HuH-7 (cell line): ENCODE results near the gene IL34.
"Not testable (repeated sequence)": the region's sequence is repeated elsewhere in the genome, so short reads cannot be mapped to it uniquely, and the experiment has no call there.

Experiments
- DNase-seq: peaks from one replicate; pipeline ENCODE4 v3.0.0; 2011; ENCODE audit warnings: low spot score

The IL34 gene

DNA sequence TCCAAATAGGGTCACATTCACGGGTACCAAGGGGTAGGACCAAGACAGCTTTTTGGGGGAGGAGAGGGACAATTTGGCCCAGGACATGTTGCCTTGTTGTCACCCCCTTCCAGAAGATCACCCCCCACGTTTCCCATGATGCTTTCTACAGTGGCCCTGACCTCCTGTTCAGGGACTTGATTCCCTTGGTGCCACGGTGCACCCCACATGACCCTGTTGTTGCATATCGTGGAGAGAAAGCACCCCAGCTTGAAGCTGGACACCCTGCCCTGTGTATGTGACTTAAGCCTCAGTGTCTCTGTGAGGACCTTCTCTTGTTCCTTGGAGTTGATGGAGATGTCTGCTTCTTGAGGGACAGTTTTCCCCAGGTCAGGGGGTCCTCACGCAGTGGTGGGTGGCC is 12.6 kb downstream of the IL34 start:
- DNase-seq = no peak

- DNase-seq = no peak
Measured at GRCh38 chr16:70659546-70659945, 13.2 kb downstream of the IL34 start.

DNA sequence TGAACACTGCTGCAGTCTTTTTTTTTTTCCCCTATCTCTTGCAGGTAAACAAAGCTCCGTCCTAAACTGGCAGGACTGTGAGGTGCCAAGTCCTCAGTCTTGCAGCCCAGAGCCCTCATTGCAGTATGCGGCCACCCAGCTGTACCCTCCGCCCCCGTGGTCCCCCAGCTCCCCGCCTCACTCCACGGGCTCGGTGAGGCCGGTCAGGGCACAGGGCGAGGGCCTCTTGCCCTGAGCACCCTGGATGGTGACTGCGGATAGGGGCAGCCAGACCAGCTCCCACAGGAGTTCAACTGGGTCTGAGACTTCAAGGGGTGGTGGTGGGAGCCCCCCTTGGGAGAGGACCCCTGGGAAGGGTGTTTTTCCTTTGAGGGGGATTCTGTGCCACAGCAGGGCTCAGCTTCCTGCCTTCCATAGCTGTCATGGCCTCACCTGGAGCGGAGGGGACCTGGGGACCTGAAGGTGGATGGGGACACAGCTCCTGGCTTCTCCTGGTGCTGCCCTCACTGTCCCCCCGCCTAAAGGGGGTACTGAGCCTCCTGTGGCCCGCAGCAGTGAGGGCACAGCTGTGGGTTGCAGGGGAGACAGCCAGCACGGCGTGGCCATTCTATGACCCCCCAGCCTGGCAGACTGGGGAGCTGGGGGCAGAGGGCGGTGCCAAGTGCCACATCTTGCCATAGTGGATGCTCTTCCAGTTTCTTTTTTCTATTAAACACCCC is 13.8 kb downstream of the IL34 start:
- no peak for DNase-seq

DNA sequence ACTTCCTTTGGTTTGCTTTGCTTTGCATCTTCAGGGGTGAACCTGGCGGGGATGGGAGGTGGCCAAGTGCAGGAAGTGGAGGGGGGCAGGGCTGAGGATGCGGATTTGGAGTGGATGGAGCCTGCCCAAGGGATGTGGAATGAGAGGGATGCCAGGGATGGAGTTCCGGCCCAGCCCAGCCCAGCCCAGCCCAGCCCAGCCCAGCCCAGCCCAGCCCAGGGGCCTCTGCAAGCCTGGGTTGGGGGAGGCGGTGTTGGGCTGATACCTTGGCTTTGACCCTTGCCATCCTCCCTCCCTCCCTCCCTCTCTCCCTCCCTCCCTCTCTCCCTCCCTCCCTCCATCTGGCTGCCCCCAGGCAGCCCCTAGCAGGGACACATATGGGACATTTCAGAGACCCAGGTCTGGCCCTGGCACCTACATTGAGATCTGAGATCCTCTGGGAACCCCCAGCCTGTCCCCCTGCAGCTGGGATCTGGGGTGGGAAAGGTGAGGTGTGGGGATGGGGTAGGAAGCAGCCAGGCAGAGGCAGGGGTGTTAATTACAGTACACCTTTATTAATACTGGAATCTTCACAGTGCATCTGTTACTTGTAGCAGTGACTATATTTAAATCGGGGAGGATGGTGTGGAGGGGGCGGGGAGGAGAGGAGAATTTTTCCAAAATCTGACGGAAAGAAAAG is 14.5 kb downstream of the IL34 start:
- no peak for DNase-seq

GRCh38 chr16:70661534-70661917 is 15.2 kb downstream of the IL34 start:
- no peak for DNase-seq

- DNase-seq = no peak
Measured at GRCh38 chr16:70661918-70662641, 15.7 kb downstream of the IL34 start.

DNA sequence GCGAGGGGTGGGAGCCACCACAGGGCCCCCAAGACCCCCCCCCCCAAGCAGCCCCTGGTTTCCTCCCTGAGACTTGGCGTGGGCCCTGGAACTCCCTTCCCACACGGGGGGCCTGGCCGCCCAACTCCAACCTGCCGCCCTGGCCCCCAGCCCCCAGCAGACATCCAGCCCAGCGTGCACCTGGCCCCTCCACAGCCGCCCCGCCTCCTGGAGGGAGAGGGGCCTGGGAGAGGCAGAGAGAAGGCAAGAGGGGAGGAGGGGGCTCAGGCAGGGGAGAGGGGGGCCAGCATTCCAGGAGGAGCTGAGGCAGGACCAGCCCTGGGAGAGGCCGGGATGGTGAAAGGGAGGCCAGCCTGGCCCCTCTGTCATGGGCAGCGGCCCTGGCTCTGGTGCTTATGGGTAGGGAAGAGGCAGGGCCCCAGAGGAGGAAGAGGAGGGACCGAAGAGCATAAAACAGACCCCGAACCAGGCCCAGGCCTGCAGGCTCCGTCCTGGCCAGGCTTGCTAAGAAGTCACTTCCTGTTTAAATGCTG is 16.7 kb downstream of the IL34 start:
- DNase-seq = no peak

GRCh38 chr16:70663524-70664324 is 17.4 kb downstream of the IL34 start:
- no peak for DNase-seq

DNA sequence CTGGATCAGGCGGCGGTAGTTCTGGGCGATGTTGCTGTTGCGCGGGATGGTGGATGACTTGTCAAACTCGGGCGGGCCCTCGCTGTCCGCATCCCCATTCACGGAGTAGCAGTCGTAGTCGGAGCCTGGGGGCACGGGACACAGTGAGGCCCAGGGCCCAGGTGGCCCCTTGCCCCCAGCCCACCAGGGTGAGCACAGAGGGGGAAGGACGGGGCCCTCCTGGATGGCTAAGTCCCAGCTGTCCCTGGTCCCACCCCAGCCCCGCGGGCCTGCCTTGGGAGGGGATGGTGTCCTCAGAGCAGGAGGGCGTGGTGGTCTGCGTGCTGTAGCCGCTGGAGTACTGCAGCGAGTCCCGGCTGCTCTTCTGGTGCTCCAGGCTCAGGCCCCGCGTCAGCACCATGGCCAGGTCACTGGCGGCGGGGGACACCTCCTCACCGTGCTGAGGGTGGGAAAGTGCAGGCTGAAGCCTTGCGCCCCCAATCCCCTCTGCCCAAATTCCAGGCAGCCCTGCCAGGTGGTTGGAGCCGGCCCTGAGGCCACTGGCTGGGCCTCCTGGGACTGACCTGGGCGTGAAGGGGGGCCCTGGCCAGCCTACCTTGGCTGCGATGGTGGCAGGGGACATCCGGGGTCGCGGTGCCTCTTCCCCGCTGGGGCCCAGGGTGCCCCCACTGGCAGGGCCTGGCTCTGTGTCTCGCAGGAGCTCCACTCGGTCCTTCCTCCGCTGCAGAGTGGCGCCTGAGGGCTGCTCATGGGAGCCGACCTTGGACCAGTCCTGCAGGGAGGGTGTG is 18.2 kb downstream of the IL34 start:
- DNase-seq = no peak

DNA sequence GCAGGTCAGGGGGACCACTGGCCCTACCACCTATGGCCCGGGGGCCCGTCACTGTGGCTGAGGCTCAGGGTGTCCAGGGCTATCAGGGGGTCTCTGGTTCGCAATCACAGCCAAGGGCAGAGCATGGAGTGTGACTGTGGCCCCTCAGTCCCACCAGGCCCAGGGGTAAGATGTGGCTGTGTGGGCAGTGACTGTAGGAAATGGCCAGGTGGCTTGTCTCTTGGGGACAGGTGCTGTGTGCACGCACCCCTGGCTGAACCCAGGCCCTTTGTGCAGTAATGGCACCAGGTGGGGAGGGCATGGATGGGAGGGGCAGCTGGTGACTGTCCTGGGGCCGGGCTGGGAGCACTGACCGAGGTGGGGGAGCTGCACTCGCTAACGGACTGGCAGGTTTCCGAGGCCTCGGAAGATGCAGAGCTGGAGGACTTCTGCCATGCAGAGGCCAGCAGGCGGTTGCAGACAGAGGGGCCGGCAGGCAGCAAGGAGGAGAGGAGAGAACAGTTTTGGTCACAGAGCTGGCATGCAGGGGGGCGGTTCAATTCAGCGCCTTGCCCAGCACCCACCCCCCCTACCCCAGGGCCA is 18.8 kb downstream of the IL34 start:
- no peak for DNase-seq

DNA sequence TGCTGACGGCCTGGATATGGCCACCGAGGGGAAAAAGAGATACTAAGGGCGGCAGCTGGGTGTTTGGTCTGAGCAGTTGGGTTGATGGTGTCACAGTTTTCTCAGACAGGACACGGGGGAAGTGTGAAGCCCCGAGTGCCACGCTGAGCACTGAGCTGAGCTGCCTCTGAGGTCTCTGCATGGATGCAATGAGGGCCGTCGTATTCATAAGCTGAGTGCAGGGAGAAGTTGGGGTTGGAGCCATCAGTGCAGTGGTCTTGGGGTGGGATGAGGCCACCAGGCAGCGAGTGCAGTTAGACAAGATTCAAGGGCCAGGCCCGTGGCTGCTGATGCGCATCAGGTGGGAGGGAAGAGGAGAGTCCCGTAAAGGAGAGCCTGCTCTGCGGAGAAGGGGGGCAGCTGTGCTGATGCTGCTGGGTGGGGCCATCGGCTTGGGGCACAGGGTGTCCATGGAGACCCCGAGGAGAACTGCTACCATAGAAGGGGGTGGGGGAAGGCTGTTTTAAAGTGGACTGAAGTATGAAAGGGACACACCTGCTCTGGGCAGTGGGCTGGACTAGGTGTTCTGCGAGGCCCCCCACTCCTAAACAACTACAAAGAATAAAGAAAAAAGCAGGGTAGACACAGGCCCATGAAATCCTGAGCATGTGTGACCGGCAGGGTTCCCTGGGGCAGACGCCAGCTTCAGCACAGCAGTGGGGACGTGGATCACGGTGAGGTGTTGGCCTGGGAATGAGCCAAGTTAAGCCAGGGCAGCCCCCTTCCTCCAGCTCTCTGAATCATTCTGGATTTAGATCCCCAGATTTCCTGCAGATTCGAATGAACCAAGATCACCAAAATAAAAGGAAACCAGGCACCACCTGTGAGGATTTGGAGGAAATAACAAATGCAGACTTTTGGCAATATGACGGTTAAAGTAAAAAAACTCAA is 19.7 kb downstream of the IL34 start:
- DNase-seq = no peak

DNA sequence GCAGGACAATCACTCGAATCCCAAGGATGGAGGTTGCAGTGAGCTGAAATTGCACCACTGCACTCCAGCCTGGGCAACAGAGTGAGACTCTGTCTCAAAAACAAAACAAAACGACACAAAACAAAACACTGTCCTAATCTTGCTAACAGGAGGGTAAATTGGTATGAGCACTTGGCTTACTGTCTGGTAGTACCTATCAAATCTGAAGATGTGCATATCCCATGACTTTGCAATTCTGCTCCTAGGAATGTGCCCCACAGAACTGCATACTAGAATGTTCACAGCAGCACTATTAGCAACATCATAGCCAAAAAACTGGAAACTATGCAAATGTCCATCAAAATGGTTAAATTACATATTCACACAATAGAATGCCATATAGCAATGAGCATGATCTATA is 23.8 kb downstream of the IL34 start:
- DNase-seq = no peak

GRCh38 chr16:70670938-70671337 is 24.6 kb downstream of the IL34 start:
- not testable (repeated sequence) for DNase-seq

DNA sequence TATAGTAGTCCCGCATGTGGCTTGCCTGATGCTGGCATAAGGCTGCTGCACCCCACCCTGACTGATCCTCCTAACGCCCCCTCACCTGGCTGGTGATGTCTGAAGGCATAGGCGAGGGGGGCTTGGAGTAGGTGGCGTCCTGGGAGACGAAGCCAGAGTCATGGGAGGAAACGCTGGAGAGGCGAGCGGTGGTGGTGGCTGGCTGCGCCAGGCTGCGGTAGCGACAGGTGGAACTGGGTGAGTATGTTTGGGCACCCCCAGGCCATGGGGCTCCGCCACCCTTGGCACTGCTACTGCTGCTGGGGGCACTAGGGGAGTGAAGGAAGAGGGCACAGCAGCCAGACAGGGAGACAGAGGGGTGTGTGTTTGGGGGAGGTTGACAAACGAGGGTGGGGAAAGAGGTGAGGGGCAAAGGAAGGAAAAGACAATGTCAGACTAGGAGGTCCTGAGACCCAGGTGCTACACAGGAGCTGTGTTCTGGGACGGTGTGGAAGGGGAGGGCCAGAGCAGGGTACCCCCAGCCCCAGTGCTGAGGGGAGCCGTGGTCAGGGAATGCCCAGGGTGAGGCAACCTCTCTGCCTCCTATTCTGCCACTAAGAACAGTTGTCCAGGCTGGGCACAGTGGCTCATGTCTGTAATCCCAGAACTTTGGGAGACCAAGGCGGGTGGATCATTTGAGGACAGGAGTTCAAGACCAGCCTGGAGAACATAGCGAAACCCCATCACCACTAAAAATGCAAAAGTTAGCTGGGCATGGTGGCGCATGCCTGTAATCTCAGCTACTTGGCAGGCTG is 28.1 kb downstream of the IL34 start:
- no peak for DNase-seq

DNA sequence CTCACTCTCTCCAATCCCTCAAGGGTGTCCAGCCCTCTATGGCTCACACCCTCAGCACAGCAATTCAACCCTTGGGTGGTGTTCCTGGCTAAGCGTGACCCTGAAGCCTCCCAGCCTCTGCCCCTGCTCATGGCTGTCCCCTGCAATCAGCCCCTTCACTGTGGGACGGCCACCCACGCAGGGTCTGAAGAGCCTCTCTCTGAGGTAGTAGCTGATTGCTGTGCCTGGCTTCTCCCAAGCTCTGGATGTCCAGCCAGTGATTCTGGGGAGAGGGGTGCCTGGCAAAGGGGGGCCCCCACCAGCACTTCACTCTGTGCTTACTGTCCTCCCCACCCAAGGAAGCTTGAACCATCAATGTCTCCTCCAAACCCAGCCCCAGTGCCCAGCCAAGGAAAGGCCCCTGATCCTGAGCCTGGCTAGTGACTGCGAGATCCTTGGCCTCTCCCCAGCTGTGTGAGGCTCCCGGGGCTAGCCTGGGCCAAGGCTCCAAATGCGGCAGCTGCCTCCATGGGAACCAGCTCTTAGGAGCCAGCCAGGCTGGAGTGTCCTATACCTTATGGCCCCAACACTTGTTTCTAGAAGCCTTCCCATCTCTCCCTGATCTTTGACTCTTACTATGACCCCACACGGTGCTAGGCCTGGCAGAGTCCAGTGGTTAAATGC is 29.6 kb downstream of the IL34 start:
- no peak for DNase-seq

DNA sequence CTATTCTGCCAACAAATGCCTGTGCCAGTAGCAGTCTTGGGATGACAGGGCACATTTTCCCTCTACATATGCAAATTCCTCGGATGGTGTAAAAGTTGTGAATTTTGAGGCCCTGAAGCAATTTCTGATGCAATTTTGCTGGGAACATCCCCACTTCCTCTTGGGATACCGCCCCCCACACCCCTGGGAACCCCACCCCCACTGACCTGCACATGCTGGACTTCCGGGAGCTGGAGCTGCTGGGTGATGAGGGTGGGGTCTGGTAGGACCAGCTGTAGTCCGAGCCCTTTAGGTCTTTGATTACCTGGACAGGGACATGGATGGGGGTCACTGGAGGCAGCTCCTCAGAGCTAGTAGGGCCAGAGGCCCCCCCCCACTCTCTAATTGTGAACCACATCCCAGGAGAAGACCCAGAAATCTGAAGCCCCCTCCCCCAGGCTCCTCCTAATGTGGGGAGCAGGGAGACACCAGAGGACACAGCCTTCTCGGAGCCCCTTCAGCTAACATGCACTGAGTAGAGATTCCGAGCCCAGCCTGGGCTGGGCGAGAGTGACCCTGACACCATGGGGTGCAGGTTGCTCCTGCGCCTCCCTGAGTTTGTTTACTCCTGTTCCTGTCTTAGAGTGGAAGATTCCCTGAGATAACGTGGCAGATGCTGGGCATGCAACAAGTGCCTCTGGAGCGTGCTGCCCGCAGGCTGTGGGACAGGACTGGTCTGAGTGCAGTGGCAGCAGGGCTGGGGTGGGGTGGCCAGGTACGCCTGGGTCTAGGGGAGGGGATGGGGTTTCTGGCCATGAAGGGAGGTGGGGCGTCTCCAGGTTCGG is 30.5 kb downstream of the IL34 start:
- no peak for DNase-seq

GRCh38 chr16:70677499-70678120 is 31.3 kb downstream of the IL34 start:
- DNase-seq = no peak
